HFFc6 (cell line): Measurements from ENCODE around the gene DCLK2. TPM values are rescaled to one million over a fixed set of nuclear protein-coding genes. Genes with fewer than 3 reads are reported as not detected.

Experiments used
- DNase-seq: peaks from one replicate; pipeline ENCODE4 v3.0.0-alpha.2; 2018
- H3K27ac Mint-ChIP-seq: 2 replicates; pipeline ENCODE4 v1.8.0; 2020; ENCODE audit warnings: mild to moderate bottlenecking, mixed read lengths
- H3K27me3 Mint-ChIP-seq: 2 replicates; pipeline ENCODE4 v1.8.0; 2021; ENCODE audit warnings: mild to moderate bottlenecking, moderate library complexity, mixed read lengths; ENCODE audit not compliant: insufficient read depth
- H3K36me3 Mint-ChIP-seq: 2 replicates; pipeline ENCODE4 v1.8.0; 2021; ENCODE audit warnings: low read depth, mixed read lengths
- H3K4me1 Mint-ChIP-seq: 2 replicates; pipeline ENCODE4 v1.8.0; 2020; ENCODE audit warnings: low read depth, mixed read lengths
- H3K4me3 Mint-ChIP-seq: 2 replicates; pipeline ENCODE4 v1.8.0; 2020; ENCODE audit warnings: mild to moderate bottlenecking, moderate library complexity, mixed read lengths
- H3K9me3 Mint-ChIP-seq: 2 replicates; pipeline ENCODE4 v1.8.0; 2020; ENCODE audit warnings: mild to moderate bottlenecking, mixed read lengths
- CTCF ChIP-seq: fragments of 200-600 bp; sonication (generic); IDR thresholded peaks from 2 replicates; pipeline ENCODE4 v1.5.0; 2021; ENCODE audit warnings: antibody characterized with exemption, mild to moderate bottlenecking
- total RNA-seq, 6 experiments: library from RNA; stranded (reverse); fragmentation: NEBNext Ultra II Directional; extraction: Animal tissue kit (Norgen Biotek cat#: 25700); gene quantifications; 2 replicates in 1 of 6; 3 replicates in 5 of 6; pipeline ENCODE4 v1.2.3, GENCODE V29; 2021

Gene DCLK2
- total RNA-seq, 6 experiments from 2014 or later = 36.7 to 53.7 (median 38.4) TPM

- TF ChIP-seq CTCF = no peak
- H3K27ac Mint-ChIP-seq = peak overlapping the region; percentile 68
- peak overlapping the region; percentile 51; the same call in 1 of the 2 replicates for H3K4me3 Mint-ChIP-seq
- H3K36me3 Mint-ChIP-seq = peaks cover 68% of the 10 kb centered on the region
- DNase-seq = no peak
- H3K27me3 Mint-ChIP-seq = peaks cover 12% of the 10 kb centered on the region
- no peaks in the 10 kb centered on the region for H3K9me3 Mint-ChIP-seq
- peaks cover 82% of the 10 kb centered on the region for H3K4me1 Mint-ChIP-seq
Observed at GRCh38 chr4:150215601-150216000, 137.4 kb downstream of the DCLK2 start.

DNA sequence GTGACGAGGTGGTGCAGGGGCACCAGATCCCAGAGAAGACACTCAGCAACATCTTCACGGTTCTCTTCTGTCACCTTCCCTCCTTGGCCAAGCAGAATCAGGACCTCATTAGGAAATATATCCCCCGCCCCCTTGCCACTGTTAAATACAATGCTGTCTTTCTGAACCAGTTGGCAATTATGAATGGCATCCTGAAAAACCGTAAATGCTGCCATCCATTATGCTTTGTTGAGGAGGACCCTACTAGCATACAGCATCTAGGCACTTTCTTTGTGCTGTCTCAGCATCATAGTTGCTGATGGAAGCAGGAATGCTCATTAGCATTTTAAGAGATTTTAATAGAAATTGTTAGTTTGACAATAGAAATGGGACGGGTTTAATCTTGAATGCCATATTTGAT lies 138.5 kb downstream of the DCLK2 start:
- peak overlapping the region; percentile 41; the same call in 1 of the 2 replicates for H3K4me3 Mint-ChIP-seq
- TF ChIP-seq CTCF = no peak
- H3K9me3 Mint-ChIP-seq = no peaks in the 10 kb centered on the region
- H3K36me3 Mint-ChIP-seq = peaks cover 70% of the 10 kb centered on the region
- H3K4me1 Mint-ChIP-seq = peaks cover 84% of the 10 kb centered on the region
- peaks cover 9% of the 10 kb centered on the region for H3K27me3 Mint-ChIP-seq
- peak overlapping the region; percentile 79 for H3K27ac Mint-ChIP-seq
- DNase-seq = no peak

DNA sequence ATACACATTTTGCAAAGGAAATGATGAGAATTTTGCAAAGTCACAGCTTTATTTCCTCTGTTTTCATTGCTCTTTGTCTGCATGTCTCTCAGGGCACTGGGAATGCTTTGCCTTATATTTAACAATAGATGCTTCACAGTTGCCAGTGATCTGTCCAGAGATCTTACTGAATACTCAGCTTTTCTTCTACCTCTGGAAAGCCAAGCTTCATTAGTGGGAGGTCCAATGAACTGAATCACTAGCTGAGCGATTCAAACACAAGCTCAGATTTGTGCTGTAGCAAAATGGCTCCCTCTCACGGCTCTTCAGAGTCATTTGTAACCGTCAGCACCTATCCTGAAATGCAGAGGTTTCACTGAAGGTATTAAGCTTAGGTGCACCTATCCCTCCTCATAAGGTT lies 138.9 kb downstream of the DCLK2 start:
- Mint-ChIP-seq H3K4me3 (peak overlapping the region; percentile 41; the same call in 1 of the 2 replicates), H3K9me3 (no peaks in the 10 kb centered on the region), H3K36me3 (peaks cover 68% of the 10 kb centered on the region), H3K27me3 (peaks cover 9% of the 10 kb centered on the region), H3K4me1 (peaks cover 82% of the 10 kb centered on the region), H3K27ac (peak overlapping the region; percentile 79)
- peak; percentile 70 for TF ChIP-seq CTCF
- DNase-seq = peak; percentile 78

GRCh38 chr4:150217808-150218207 lies 139.6 kb downstream of the DCLK2 start:
- Mint-ChIP-seq H3K4me3 (no peak overlapping the region), H3K4me1 (peaks cover 82% of the 10 kb centered on the region), H3K27me3 (peaks cover 9% of the 10 kb centered on the region), H3K36me3 (peaks cover 65% of the 10 kb centered on the region), H3K27ac (peak overlapping the region; percentile 79), H3K9me3 (no peaks in the 10 kb centered on the region)
- TF ChIP-seq CTCF = no peak
- no peak for DNase-seq

DNA sequence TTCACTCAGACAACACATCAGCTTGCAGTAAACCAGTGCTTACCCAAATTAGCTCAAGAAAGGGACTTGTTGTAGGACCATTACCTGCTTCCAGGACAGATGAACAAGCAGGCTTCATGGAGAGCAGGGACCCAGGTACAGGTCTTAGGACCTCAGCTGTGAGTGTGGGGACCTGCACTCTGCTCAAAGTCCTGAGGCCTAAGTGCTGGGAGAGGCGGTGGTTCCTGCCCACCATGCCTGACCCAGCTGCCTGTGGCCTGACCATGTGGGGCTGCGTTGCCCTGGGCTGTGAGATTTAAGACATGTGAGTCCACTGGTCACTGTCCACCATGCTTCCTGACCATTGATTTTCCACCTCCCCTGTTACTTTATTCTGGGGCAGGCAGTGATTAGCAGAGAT lies 140.2 kb downstream of the DCLK2 start:
- Mint-ChIP-seq H3K9me3 (no peaks in the 10 kb centered on the region), H3K27me3 (peaks cover 9% of the 10 kb centered on the region; the same call in 1 of the 2 replicates), H3K27ac (peak overlapping the region; percentile 42; the same call in 1 of the 2 replicates), H3K4me3 (no peak overlapping the region; the same call in 1 of the 2 replicates), H3K4me1 (peaks cover 82% of the 10 kb centered on the region), H3K36me3 (peaks cover 64% of the 10 kb centered on the region)
- no peak for TF ChIP-seq CTCF
- DNase-seq = no peak

GRCh38 chr4:150219841-150220240 lies 141.6 kb downstream of the DCLK2 start:
- peaks cover 63% of the 10 kb centered on the region for H3K36me3 Mint-ChIP-seq
- H3K9me3 Mint-ChIP-seq = no peaks in the 10 kb centered on the region
- DNase-seq = no peak
- peaks cover 7% of the 10 kb centered on the region for H3K27me3 Mint-ChIP-seq
- H3K4me3 Mint-ChIP-seq = peak overlapping the region; percentile 13
- H3K27ac Mint-ChIP-seq = peak overlapping the region; percentile 63
- TF ChIP-seq CTCF = no peak
- peaks cover 87% of the 10 kb centered on the region for H3K4me1 Mint-ChIP-seq
